OCI-LY1 (cell line): Measurements from ENCODE around the gene ZNF410.
"Not testable (repeated sequence)": the region's sequence is repeated elsewhere in the genome, so short reads cannot be mapped to it uniquely, and the experiment has no call there.

Experiments
- H2AFZ ChIP-seq: fragments of 200-600 bp; sonication (generic), shearing (Covaris generic); 2 replicates; pipeline ENCODE4 v1.6.0; 2014; ENCODE audit warnings: antibody characterized with exemption, mild to moderate bottlenecking, low read length
- H3F3A ChIP-seq: fragments of 200-600 bp; sonication (generic), shearing (Covaris generic); 2 replicates; pipeline ENCODE4 v1.6.0; 2014; ENCODE audit warnings: mild to moderate bottlenecking, antibody characterized with exemption, low read length, moderate library complexity; ENCODE audit not compliant: insufficient read depth
- H3K27ac ChIP-seq: fragments of 200-600 bp; sonication (generic); 2 replicates; pipeline ENCODE4 v1.5.1; 2014; ENCODE audit warnings: low read length, mixed run types, mild to moderate bottlenecking, low read depth; ENCODE audit not compliant: poor library complexity, severe bottlenecking
- H3K27me3 ChIP-seq: fragments of 200-600 bp; sonication (generic); 2 replicates; pipeline ENCODE4 v1.6.0; 2014; ENCODE audit warnings: antibody characterized with exemption, mild to moderate bottlenecking, low read length, moderate library complexity; ENCODE audit not compliant: insufficient read depth
- H3K36me3 ChIP-seq: fragments of 200-600 bp; sonication (generic); 2 replicates; pipeline ENCODE4 v1.6.1; 2014; ENCODE audit warnings: mild to moderate bottlenecking, antibody characterized with exemption, low read length, moderate library complexity, mixed read lengths; ENCODE audit not compliant: insufficient read depth
- H3K4me1 ChIP-seq: fragments of 200-600 bp; sonication (generic); 2 replicates; pipeline ENCODE4 v1.5.1; 2014; ENCODE audit warnings: mild to moderate bottlenecking, low read length, moderate library complexity; ENCODE audit not compliant: insufficient read depth, severe bottlenecking
- H3K4me2 ChIP-seq: fragments of 200-600 bp; sonication (generic), shearing (Covaris generic); 2 replicates; pipeline ENCODE4 v1.6.1; 2014; ENCODE audit warnings: low read length
- H3K4me3 ChIP-seq: fragments of 200-600 bp; sonication (generic); 2 replicates; pipeline ENCODE4 v1.5.1; 2014; ENCODE audit warnings: low read length, low read depth, mild to moderate bottlenecking, mixed read lengths; ENCODE audit not compliant: poor library complexity, severe bottlenecking
- H3K79me2 ChIP-seq: fragments of 200-600 bp; shearing (Covaris generic); 2 replicates; pipeline ENCODE4 v1.6.1; 2016; ENCODE audit warnings: mixed run types, low read length, mixed read lengths; ENCODE audit not compliant: insufficient read depth
- H3K9ac ChIP-seq: fragments of 200-600 bp; sonication (generic), shearing (Covaris generic); 2 replicates; pipeline ENCODE4 v1.6.1; 2014; ENCODE audit warnings: mild to moderate bottlenecking, low read length, mixed read lengths
- H3K9me2 ChIP-seq: fragments of 200-600 bp; sonication (generic), shearing (Covaris generic); 2 replicates; pipeline ENCODE4 v1.6.1; 2014; ENCODE audit warnings: low read depth, mild to moderate bottlenecking, low read length, mixed read lengths
- H3K9me3 ChIP-seq: fragments of 200-600 bp; shearing (Covaris generic); 2 replicates; pipeline ENCODE4 v1.6.1; 2014; ENCODE audit warnings: low read length, mixed read lengths
- H4K20me1 ChIP-seq: fragments of 200-600 bp; sonication (generic), shearing (Covaris generic); 2 replicates; pipeline ENCODE4 v1.6.0; 2016; ENCODE audit warnings: mild to moderate bottlenecking, low read length; ENCODE audit not compliant: insufficient read depth
- CTCF ChIP-seq: fragments of 200-600 bp; sonication (generic), shearing (Covaris generic); IDR thresholded peaks from 2 replicates; pipeline ENCODE4 v1.5.1; 2017; ENCODE audit warnings: mild to moderate bottlenecking, antibody characterized with exemption, low read length, moderate library complexity, mixed read lengths
- EZH2 ChIP-seq: fragments of 200-600 bp; sonication (generic), shearing (Covaris generic); IDR thresholded peaks from 2 replicates; pipeline ENCODE4 v1.8.0; 2017; ENCODE audit warnings: borderline replicate concordance, mixed run types, mild to moderate bottlenecking, antibody characterized with exemption, low read length, moderate library complexity, mixed read lengths

Gene ZNF410

GRCh38 chr14:73865534-73866113 lies 21.0 kb upstream of the ZNF410 start:
- no peak overlapping the region for H3K27ac ChIP-seq
- H3K4me1 ChIP-seq, result peaks cover 6% of the 10 kb centered on the region
- H3K36me3 ChIP-seq, result peaks cover 5% of the 10 kb centered on the region
- no peaks in the 10 kb centered on the region for H3K79me2 ChIP-seq
- H2AFZ ChIP-seq, result no peak overlapping the region
- H3K27me3 ChIP-seq, result no peaks in the 10 kb centered on the region
- H3K9me2 ChIP-seq, result no peaks in the 10 kb centered on the region
- H3K4me3 ChIP-seq, result no peak overlapping the region
- no peaks in the 10 kb centered on the region for H3F3A ChIP-seq
- no peak overlapping the region for H3K9ac ChIP-seq
- no peak for TF ChIP-seq CTCF
- no peak for TF ChIP-seq EZH2
- no peaks in the 10 kb centered on the region for H4K20me1 ChIP-seq
- H3K9me3 ChIP-seq, result no peaks in the 10 kb centered on the region
- no peak overlapping the region for H3K4me2 ChIP-seq

- not testable (repeated sequence) for H3K9ac ChIP-seq, H3K36me3 ChIP-seq, H4K20me1 ChIP-seq, H3K27me3 ChIP-seq, H3K79me2 ChIP-seq, H3F3A ChIP-seq, H3K9me2 ChIP-seq, H3K27ac ChIP-seq, H2AFZ ChIP-seq, H3K9me3 ChIP-seq, H3K4me3 ChIP-seq, H3K4me1 ChIP-seq, H3K4me2 ChIP-seq
Observed at GRCh38 chr14:73869754-73870153, 16.9 kb upstream of the ZNF410 start.

- H3K79me2 ChIP-seq, result no peaks in the 10 kb centered on the region
- no peak overlapping the region for H3K4me3 ChIP-seq
- TF ChIP-seq EZH2, result no peak
- TF ChIP-seq CTCF, result no peak
- H3K27ac ChIP-seq, result no peak overlapping the region
- no peak overlapping the region for H3K4me2 ChIP-seq
- no peaks in the 10 kb centered on the region for H3K27me3 ChIP-seq
- no peaks in the 10 kb centered on the region for H4K20me1 ChIP-seq
- H3K9me3 ChIP-seq, result no peaks in the 10 kb centered on the region
- H3K9me2 ChIP-seq, result no peaks in the 10 kb centered on the region
- peaks cover 6% of the 10 kb centered on the region for H3K4me1 ChIP-seq
- H3F3A ChIP-seq, result no peaks in the 10 kb centered on the region
- H3K9ac ChIP-seq, result no peak overlapping the region
- no peaks in the 10 kb centered on the region for H3K36me3 ChIP-seq
- H2AFZ ChIP-seq, result no peak overlapping the region
Observed at GRCh38 chr14:73870525-73871235, 16.0 kb upstream of the ZNF410 start.

- no peak overlapping the region for H3K4me3 ChIP-seq
Observed at GRCh38 chr14:73873660-73874059, 13.0 kb upstream of the ZNF410 start.

More at GRCh38 chr14:73873660-73874059, 13.0 kb upstream of the ZNF410 start:
- Histone ChIP-seq H3K9me2 (no peaks in the 10 kb centered on the region), H4K20me1 (no peaks in the 10 kb centered on the region), H3K27me3 (no peaks in the 10 kb centered on the region), H3K79me2 (no peaks in the 10 kb centered on the region), H3K36me3 (no peaks in the 10 kb centered on the region), H3K9ac (no peak overlapping the region), H3K27ac (no peak overlapping the region), H3F3A (no peaks in the 10 kb centered on the region), H3K9me3 (no peaks in the 10 kb centered on the region), H3K4me1 (no peaks in the 10 kb centered on the region), H2AFZ (no peak overlapping the region), H3K4me2 (no peak overlapping the region)
- TF ChIP-seq CTCF (no peak), EZH2 (no peak)
